Activated naive CD4-positive, alpha-beta T cell treated with anti-CD3 and anti-CD28 coated beads, Interleukin-2, amount 50 U/mL, for 72 hours (primary cell): Measurements from ENCODE around the gene SPOPL. TPM values are rescaled to one million over a fixed set of nuclear protein-coding genes. Genes with fewer than 3 reads are reported as not detected.

Experiments
- ATAC-seq, 2 donors: fragments of 150-1000 bp; cut with Tn5 transposase; 2 replicates each; pipeline ENCODE4 v1.10.0; 2021; ENCODE audit warnings: mild to moderate bottlenecking in 2 of 2, moderate library complexity in 2 of 2
- DNase-seq, 2 donors: peaks; one replicate each; pipeline ENCODE4 v3.0.0; 2021 to 2022; ENCODE audit warnings: low spot score in 2 of 2
- H3K27ac Mint-ChIP-seq, 2 donors: one replicate each; pipeline ENCODE4 v1.8.0; 2022; ENCODE audit warnings: mild to moderate bottlenecking in 2 of 2, mixed read lengths in 2 of 2
- H3K36me3 Mint-ChIP-seq, 2 donors: one replicate each; pipeline ENCODE4 v1.8.0; 2022; ENCODE audit warnings: mixed read lengths in 2 of 2
- H3K9me3 Mint-ChIP-seq, 2 donors: one replicate each; pipeline ENCODE4 v1.8.0; 2022; ENCODE audit warnings: mixed read lengths in 2 of 2
- total RNA-seq, 2 donors: library from RNA; stranded (reverse); gene quantifications; one replicate each; pipeline ENCODE4 v1.2.3, GENCODE V29; 2022

SPOPL gene
- total RNA-seq, 2 donors from 2014 or later, result 13.8 to 15.4 TPM

DNA sequence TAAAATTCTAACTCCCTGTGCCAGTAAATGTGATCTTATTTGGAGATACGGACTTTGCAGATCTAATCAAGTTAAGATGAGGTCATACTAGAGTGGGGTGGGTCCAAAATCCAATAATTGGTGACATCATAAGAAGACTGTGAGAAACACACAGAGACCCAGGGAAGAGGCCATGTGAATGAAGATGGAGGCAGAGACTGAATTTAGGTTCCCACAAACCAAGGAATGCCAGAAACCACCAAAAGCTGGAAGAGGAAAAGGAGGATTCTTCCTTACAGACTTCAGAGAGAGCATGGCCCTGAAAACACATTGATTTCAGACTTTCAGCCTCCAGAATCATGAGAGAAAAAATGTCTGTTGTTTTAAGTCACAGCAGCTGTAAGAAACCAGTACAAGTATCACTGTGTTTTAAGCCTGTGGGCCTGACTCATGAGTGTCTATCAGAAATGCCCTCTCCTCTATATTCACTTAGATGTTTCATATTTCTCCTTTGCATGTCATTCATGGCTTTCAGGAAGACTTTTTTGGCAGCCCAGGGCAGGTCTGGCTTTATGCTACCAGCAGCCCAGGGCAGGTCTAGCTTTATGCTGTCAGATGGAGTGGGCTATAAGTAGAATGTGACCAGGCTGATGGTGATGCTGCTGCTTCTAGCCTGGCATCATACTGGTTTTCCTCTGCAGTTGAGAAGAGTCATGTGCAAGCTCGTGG, 100.0 kb downstream of the SPOPL start:
- DNase-seq, result no peak
- ATAC-seq, result no peak

GRCh38 chr2:138602166-138602460, 100.5 kb downstream of the SPOPL start:
- Mint-ChIP-seq H3K27ac (no peak overlapping the region), H3K36me3 (no peaks in the 10 kb centered on the region), H3K9me3 (no peaks in the 10 kb centered on the region)
- DNase-seq (no peak), ATAC-seq (no peak)

More for the DNA sequence above, 100.0 kb downstream of the SPOPL start:
- Mint-ChIP-seq H3K36me3 (no peaks in the 10 kb centered on the region), H3K27ac (no peak overlapping the region), H3K9me3 (no peaks in the 10 kb centered on the region)

DNA sequence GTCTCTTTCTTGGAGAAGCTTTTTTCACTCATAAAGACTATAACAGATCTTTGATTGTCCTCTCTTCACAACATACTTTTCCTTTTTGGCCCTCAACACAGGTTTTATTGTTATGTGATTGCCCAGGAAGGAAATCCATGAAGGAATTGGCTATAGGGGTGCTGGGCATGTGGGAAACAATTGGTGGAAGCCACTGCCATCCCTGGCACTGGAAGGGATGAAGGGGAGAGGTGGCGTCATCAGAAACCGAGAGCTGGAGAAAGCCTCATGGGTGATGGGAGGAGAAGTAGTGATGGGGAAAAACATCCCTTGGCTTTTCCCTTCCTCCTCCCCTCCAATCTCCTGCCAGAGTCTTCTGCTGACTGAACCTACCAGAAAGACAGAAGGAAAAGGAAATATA, 106.2 kb downstream of the SPOPL start:
- DNase-seq (no peak), ATAC-seq (no peak)
- H3K9me3 Mint-ChIP-seq, result no peaks in the 10 kb centered on the region

DNA sequence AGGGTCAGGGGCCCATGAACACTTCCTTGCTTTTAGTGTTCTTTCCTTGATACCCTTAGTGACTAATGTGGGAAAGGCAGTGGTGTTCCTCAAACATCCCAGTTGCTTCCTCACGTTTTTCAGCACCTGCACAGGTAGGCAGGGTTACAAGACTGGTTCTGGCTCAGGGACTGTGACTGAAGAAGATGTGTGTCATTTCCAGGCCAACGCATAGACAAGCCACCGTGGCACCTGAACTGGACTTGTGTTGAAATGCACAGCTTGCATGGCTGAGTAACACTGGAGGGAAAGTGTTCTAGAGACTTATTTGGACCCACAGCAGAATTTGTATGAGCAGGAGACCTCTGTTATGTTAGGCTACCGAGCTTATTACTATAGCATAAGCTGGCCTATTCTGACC, 107.9 kb downstream of the SPOPL start:
- Mint-ChIP-seq H3K27ac (no peak overlapping the region), H3K36me3 (no peaks in the 10 kb centered on the region), H3K9me3 (no peaks in the 10 kb centered on the region)
- DNase-seq (no peak), ATAC-seq (no peak)

More for the DNA sequence above, 106.2 kb downstream of the SPOPL start:
- no peaks in the 10 kb centered on the region for H3K36me3 Mint-ChIP-seq
- H3K27ac Mint-ChIP-seq, result no peak overlapping the region

DNA sequence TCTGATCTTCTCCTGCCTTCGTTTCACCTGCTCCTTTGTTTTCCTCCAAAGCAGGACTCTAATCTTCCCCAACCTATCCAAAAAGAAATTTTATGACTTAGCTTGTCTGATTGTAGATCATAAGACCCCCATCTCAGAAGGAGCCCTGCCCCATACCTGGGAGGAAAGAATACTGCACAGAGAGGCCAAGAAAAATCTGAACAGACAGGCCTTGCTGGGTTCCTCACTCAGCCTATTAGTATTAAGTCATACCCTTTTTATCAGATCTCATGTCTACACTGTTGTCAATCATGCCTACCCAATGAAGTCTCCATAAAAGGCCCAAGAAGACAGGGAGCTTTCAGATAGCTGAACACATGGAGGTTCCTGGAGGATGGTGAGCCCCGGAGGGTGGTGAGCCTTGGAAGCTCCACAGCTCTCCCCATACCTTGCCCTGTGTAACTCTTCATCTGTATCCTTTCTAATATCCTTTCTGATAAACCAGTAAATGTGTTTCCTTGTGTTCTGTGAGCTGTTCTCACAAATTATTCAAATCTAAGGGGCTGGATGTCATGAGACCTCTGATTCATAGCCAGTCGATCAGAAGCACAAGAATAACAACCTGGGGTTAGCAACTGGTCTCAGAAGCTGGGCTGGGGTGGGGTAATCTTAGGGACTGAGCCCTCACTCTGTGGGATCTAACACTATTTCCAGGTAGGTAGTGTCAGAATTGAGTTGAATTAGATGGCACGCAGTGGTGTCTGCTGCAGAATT, 108.8 kb downstream of the SPOPL start:
- Mint-ChIP-seq H3K9me3 (no peaks in the 10 kb centered on the region), H3K36me3 (no peaks in the 10 kb centered on the region), H3K27ac (no peak overlapping the region)
- ATAC-seq, result no peak
- no peak for DNase-seq

DNA sequence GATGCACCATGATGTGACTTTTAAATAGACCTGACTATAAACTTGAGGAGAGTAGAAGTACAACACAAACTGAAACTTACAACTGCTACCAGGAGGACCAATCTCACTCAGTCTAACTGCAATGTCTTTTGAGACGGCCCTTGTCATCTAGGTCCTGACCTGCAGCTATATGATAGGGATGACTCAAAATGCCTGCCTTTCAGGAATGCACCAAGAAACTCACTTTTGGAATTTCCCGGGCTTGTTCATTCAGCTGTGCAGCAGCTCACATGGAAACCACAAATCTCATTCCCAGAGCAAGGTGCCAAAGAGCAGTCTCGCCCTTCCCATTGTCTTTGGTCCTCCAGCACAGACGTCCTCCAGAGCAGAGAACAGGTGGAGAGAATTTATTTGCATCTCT, 113.7 kb downstream of the SPOPL start:
- Mint-ChIP-seq H3K9me3 (no peaks in the 10 kb centered on the region), H3K36me3 (no peaks in the 10 kb centered on the region), H3K27ac (no peak overlapping the region)
- ATAC-seq, result no peak
- no peak for DNase-seq

GRCh38 chr2:138617026-138617425, 115.5 kb downstream of the SPOPL start:
- H3K27ac Mint-ChIP-seq, result no peak overlapping the region
- peaks cover 3 to 4% of the 10 kb centered on the region in 2 donors for H3K9me3 Mint-ChIP-seq

DNA sequence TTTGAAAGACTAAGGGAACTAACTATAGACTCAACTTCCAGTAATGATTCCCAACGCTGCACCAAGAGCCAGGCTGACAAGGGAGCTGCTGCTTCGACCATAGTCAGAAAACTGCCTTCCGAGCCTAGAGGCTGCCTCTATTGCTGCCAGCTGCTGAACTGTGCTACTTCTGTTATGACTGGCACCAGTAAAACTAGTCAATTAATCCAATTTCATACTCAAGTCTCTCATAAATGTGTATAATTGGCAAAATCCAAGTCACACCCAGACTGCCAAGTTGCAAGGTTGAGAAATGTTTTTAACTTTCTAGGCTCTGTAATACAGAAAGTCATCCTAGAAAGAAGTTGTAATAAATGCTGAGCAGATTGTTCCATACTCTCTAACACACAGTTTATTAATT, 117.4 kb downstream of the SPOPL start:
- H3K36me3 Mint-ChIP-seq, result no peaks in the 10 kb centered on the region
- H3K9me3 Mint-ChIP-seq, result peaks cover 3 to 4% of the 10 kb centered on the region in 2 donors

More at GRCh38 chr2:138617026-138617425, 115.5 kb downstream of the SPOPL start:
- no peaks in the 10 kb centered on the region for H3K36me3 Mint-ChIP-seq
- DNase-seq (no peak), ATAC-seq (no peak)

GRCh38 chr2:138620431-138620830, 118.9 kb downstream of the SPOPL start:
- H3K27ac Mint-ChIP-seq, result no peak overlapping the region
- DNase-seq (no peak), ATAC-seq (no peak)
- H3K36me3 Mint-ChIP-seq, result no peaks in the 10 kb centered on the region
- peaks cover 3 to 4% of the 10 kb centered on the region in 2 donors for H3K9me3 Mint-ChIP-seq

More for the DNA sequence above, 117.4 kb downstream of the SPOPL start:
- H3K27ac Mint-ChIP-seq, result no peak overlapping the region
- no peak for DNase-seq
- ATAC-seq, result no peak

DNA sequence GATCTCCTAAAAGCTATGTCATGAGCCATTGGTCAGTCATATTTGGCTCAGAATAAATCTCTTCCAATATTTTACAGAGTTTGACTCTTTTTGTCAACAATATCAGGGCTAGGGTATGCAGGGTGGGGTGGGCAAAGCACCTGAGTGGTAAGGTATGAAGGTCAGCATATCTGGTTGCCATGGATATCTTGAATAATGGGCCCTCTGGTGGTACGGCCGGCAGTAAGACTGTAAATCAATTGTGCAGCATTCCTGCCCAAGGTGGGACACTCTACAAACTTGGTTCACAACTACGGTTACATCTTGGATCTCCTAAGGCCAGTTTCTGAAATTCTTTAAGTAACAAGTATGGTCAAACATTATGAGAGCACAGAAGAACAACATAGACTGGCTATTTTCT, 119.6 kb downstream of the SPOPL start:
- Mint-ChIP-seq H3K27ac (no peak overlapping the region), H3K9me3 (peaks cover 3 to 4% of the 10 kb centered on the region in 2 donors), H3K36me3 (no peaks in the 10 kb centered on the region)
- ATAC-seq, result no peak
- no peak for DNase-seq

DNA sequence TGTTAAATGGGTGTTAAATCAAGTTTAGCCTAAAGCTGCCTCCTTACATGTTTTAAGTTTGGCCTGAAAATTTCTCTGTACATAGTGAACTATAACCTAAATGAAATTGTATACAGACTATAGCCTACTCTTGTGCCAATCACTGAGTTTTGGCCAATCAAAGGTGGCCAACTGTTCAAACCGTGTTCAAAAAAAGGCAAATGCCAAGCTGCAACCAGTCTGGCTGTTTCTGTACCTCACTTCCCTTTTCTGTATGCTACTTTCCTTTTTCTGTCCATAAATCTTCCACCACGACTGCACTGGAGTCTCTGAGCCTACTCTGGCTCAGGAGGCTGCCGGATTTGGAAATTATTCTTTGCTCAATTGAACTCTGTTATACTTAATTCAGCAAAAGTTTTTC, 121.0 kb downstream of the SPOPL start:
- Mint-ChIP-seq H3K27ac (no peak overlapping the region), H3K9me3 (peaks cover 3 to 4% of the 10 kb centered on the region in 2 donors), H3K36me3 (no peaks in the 10 kb centered on the region)
- no peak for ATAC-seq
- no peak for DNase-seq
